Activated CD8-positive, alpha-beta memory T cell treated with anti-CD3 and anti-CD28 coated beads for 48 hours (primary cell): ENCODE data around the gene HOXC6.

Source experiments
- DNase-seq, 3 experiments: peaks; one replicate each; pipeline ENCODE4 v3.0.0-alpha.2; 2020; ENCODE audit warnings: low read depth in 2 of 3, low spot score in 2 of 3

Gene HOXC6

GRCh38 chr12:53989227-53990113 lies 38.8 kb upstream of the HOXC6 start:
- DNase-seq, result no peak

- no peak for DNase-seq
Observed at GRCh38 chr12:53990311-53991076, 37.7 kb upstream of the HOXC6 start.

- no peak for DNase-seq
Observed at GRCh38 chr12:53991077-53991460, 37.2 kb upstream of the HOXC6 start.

DNA sequence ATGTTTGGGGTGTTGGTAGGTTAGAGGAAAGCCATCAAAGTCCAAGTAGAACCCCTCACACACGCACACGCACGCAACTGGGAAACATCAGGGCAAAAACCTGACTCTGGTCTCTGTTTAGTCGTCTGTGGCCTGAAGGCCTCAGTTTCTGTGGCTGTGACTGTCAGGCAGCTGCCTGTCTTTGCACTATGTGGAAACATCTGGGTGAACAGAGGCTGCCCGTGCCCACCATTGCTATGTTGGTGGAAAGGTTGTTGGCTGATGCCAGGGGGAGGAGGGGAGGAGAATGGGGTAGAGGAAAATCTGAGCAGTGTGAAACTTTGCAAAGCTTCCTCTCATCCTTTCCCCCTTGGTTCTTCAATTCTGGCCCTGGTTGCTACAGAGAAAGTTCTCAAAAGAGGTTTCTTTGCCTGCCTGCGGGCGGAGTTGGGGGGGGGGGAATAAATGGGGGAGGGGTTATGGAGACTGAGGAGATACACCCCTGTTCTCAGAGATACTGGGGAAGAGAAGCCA lies 35.8 kb upstream of the HOXC6 start:
- no peak for DNase-seq

DNA sequence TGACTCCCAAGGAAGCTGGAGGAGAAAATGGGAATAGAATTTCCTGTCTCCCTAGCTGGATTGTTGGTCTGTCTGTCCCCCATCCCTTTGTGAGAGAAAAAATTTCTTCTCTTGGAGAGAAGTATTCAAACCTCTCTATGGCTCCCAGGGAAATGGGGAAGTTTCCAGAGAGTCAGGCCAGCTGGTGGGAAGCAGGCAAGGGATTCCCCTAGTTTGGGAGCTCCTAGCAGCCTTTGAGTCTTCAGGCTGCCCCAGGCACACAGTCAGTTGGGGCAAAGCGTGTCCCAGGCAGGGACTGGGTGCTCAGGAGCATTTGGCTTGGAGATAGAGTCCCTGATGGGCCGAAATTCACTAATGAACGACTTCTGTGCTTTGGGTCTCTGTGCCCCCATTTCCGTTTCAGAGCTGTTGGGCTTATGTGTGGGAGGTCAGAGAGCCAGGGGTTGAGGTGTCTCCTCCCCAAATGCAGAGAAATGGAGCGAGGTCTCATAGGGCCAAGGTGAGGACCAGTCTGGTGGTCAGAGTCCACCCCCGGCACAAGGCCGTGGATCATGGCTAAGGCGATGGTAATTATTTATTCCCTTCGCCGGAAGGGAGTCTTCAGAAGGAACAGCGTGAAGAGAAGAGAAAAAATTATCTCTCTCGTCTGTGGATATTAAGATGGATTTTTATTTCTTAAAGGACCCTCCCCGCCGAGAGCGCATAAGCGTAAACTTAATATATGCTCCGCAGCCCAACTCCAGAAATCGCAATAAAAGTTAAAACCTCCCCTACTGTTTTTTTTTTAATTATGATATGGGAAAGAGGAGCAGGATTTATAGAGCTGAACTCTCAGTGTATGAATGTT lies 34.9 kb upstream of the HOXC6 start:
- DNase-seq, result no peak

DNA sequence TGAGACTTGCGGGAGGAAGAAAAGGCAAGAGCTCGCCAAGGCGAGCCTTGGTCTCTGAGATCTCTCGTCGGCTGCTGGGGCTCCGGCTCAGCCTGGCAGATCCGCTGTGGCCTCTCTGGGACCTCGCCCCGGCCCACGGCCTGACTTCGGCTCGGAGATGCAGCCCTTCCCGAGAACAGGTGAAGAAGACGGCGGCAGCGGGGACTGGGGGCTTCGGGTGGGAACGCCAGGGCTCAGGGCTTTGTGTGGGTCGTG lies 34.3 kb upstream of the HOXC6 start:
- DNase-seq, result no peak

GRCh38 chr12:53994264-53995001 lies 33.8 kb upstream of the HOXC6 start:
- DNase-seq, result no peak

DNA sequence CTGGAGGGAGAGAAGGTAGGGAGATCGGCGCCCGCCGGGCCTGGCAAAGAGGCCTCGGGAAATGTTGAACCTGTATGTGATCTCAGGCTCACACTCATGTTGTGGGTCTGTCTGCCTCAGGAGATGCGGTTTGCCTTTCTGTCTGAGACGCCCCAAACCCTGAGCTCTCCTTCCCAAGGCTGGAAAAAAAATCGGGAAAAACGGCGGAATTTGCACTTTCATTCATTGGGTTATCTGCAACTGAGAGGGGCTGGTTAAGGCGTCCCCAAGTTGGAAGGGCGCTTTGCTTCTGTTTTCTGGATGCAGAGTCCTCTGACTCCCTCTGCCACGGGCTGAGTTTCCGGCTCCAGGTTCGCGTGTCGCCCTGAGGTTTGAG lies 33.2 kb upstream of the HOXC6 start:
- DNase-seq, result no peak

DNA sequence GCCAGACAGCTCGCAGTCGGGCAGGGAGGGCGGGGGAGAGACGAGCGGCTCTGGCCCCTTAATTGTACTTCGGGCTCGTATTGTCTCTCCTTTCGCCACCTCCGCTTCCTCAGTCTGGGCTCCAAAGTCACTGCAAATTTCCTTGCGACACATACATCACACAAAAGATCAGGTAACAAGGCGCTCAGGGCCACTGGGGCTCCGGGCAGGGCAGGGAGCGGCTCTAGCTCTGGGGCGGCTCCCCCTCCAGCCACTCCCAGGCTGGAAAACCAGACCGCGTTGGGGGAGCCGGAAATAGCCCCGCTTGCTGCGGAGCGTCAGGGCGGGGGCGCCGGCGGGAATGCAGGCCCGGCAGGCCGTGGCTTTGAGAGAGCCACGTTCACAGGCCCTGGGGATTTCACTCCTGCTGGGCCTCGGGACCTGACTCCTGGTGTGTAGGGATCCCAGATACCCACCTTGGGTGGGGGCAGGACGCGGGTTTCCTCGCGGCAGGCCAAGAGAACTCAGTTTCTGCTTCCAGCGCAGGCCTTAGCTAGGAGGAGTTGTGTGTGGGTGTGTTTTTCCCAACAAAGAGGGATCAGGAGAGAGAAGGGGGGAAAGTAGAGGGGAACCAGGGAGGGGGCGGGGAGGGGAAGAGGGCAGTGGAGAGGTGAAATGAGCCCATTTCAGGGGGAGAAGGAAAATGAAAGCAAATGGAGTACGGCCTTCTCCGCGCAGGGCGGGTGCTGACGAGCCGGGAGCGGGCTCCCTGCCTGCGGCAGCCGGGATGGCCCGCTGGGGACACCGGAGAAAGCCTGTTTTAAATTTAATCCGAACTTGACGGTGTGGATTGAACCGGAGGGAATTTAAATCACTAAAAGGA lies 32.6 kb upstream of the HOXC6 start:
- no peak for DNase-seq

- no peak for DNase-seq
Observed at GRCh38 chr12:53996240-53997203, 31.7 kb upstream of the HOXC6 start.

DNA sequence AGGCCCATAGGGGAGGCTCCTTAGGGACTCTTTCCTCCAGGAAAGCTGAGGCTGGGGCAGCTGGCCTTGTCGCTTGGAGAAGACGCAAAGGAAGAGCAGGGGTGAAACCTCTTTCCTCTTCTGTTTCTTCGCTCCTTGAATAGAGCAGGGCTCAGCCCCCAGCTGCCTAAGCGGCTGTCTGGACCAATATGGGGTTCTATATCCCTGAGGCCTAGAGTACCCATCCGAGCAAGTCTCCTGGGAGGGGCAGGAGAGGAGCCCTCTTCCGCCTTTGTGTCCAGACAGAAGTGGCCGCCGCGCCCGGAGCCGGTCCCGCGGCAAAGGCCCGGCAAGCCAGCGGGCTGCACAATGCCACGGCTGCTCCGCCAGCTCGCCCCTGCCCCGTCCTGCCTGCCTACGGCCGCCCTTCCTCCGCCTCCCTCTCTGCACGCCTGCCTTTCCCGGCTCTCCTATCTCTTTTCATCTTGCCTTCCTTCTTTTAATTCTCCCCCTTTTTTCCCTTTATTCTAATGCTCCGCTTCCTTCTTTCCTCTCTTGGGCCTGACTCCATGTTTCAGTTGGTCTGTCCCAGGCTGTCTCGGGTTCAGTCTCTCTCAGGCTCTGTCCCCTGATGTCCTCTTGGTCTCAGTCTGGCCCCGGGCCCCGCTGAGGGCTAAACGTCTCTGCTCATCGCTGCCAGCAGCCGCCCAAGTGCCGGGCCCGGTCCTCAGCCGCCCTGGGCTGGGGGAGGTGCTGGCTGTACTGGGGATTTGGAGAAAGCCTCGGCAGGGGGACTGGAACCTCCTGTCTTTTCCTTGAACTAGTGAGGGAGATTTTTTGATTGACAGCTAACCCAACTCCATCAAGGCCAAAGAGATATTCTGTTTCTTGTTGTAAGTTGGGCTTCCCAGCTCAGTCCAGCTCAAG lies 30.8 kb upstream of the HOXC6 start:
- DNase-seq, result no peak

GRCh38 chr12:53998110-53998899 lies 29.9 kb upstream of the HOXC6 start:
- DNase-seq, result no peak

DNA sequence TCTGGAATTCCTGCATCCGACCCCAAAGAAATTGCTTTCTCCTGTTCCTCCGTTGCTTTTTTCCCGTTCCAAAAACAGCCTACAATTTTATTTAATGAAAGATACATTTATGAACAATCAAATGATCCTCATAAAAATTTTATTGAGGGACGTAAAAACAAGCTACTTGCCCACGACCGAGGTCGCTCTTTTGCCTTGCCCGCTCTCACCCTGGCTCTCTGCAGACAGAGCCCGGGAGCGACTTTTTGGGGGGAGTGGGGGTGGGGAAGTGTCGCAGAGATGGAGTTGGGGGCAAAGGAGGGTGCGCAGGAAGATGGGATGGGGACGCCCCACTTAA lies 29.4 kb upstream of the HOXC6 start:
- DNase-seq, result no peak

DNA sequence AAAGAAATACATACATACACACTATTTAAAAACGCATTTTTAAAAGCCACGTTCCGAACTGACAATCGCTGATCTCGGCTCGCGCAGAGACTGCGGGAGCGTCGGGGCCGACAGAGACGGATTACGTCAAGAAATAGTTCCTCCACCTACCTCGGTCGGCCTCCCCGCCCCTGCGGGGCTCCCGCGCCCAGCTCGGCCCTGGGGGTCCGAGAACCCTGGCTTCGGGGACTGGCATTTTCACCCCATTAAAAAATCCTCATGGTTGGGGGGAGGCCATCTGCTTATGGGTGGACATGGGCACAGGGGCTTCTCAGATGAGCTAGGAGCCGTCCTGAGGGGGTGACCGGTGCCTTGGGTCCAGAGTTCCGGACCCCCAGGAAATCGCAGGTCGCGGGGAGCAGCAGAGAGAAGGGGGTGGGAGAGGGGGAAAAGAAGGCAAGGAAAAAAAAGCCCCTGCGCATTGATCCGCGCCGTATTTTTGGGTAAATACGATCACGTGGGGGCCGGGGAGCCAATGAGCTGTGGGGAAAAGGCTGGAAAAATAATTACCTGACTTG lies 28.6 kb upstream of the HOXC6 start:
- DNase-seq, result no peak

DNA sequence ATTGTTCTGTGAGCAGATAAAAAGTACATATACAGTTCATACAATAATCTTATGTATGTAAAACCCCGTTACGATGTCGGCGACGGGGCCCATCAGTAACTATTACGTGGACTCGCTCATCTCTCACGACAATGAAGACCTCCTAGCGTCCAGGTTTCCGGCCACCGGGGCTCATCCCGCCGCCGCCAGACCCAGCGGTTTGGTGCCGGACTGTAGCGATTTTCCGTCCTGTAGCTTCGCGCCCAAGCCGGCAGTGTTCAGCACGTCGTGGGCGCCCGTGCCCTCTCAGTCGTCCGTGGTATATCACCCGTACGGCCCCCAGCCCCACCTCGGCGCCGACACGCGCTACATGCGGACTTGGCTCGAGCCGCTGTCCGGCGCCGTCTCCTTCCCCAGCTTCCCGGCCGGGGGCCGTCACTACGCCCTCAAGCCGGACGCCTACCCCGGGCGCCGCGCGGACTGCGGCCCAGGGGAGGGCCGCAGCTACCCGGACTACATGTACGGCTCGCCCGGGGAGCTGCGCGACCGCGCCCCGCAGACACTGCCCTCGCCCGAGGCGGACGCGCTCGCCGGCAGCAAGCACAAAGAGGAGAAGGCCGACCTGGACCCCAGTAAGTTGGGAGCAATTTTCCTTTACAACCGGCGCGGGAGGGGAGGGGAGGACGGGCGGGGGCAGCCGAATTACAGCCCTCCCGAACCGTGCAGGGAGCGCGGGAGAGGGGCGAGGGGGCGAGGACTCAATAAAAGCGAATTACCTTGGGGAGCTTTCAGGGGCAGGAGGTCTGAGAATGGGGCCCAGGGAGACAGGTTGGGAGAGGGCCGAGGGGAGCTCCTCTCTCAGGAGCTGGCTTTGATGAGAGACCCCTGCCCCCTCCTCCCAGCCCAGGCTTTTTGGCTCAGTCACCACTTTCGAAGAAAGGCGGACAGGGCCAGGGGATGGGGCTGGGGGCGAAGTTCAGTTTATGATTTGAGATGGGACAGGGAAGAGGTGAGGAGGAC lies 27.8 kb upstream of the HOXC6 start, which contains the start of gene HOXC9:
Gene HOXC9, plus strand, starts transcription at position 46 of the 999 bp plus-strand sequence. Its CDS starts 28 bp downstream, at position 74.
- no peak for DNase-seq
